ENCODE results near the gene SUGCT. TPM values are rescaled to one million over a fixed set of nuclear protein-coding genes. Genes with fewer than 3 reads are reported as not detected.
"Not testable (repeated sequence)": the region's sequence is repeated elsewhere in the genome, so short reads cannot be mapped to it uniquely, and the experiment has no call there.

Gene SUGCT
- total and polyA plus RNA-seq, 5 donors from 2014 or later, result 0.52 to 3.1 (median 1.5) TPM; not detected in 1

DNA sequence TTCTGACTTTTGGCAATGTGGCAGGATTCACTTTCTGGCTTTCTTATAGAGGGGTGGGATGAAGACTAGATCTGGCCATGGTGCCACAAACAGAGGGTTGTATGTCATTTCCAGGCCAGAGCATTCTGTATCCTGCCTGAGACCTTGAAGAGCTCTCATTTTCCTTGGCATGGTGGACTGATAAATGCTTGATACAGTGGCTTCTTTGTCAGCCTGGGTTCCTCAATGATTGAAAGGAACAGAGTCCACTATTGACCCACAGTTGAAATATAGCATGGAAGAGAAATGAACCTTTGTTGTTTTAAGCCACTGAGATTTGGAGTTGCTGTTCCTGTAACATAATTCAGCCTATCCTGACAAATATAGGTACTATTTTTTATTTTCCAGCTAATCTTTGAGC, 462.7 kb downstream of the SUGCT start:
- peaks cover 0 to 4% (median 0%) of the 10 kb centered on the region in 4 donors for H3K4me1 Mint-ChIP-seq
- Histone ChIP-seq H3K4me3 (ENCODE audit: low read depth, low read length) (no peak overlapping the region), H3K27ac (ENCODE audit: insufficient read depth, low read length, poor library complexity, severe bottlenecking) (no peak overlapping the region), H3K36me3 (ENCODE audit: control insufficient read depth, insufficient read depth, low read length) (no peaks in the 10 kb centered on the region), H3K9me3 (ENCODE audit: control insufficient read depth in 2 of 2, low read length in 2 of 2) (peaks cover 0 to 2% of the 10 kb centered on the region in 2 experiments), H3K4me1 (ENCODE audit: control insufficient read depth, insufficient read depth, low read length, poor library complexity, severe bottlenecking) (no peaks in the 10 kb centered on the region), H3K27me3 (ENCODE audit: control insufficient read depth, insufficient read depth, low read length) (no peaks in the 10 kb centered on the region)
- H3K9me3 Mint-ChIP-seq, result peaks cover 0 to 11% (median 3%) of the 10 kb centered on the region in 7 donors
- no peak overlapping the region for H3K4me3 Mint-ChIP-seq
- H3K27ac Mint-ChIP-seq, result no peak overlapping the region
- ATAC-seq (ENCODE audit: low read depth in 2 of 2) (no peak), DNase-seq (no peak)
- no peaks in the 10 kb centered on the region for H3K27me3 Mint-ChIP-seq
- no peaks in the 10 kb centered on the region for H3K36me3 Mint-ChIP-seq

DNA sequence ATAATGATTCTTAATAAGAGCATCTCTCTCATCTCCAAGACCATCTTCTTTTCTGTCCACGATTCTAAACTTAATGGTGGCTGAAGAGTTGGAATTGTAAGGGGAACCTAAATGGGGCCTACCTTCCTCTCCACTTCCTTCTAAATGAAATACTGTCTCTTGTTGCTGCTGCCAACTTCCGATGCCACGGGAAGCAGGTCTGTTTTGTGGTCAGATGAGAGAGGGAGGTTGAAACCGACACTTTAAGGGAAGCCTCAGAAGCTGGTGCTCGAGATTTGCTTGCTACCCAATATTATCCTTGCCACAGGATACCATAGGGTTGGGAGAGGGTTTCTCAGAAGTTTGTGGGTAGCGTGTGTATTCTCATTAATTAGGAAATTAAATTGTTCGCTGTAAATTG, 464.1 kb downstream of the SUGCT start:
- Mint-ChIP-seq H3K27me3 (no peaks in the 10 kb centered on the region), H3K36me3 (no peaks in the 10 kb centered on the region), H3K27ac (no peak overlapping the region), H3K4me3 (no peak overlapping the region), H3K9me3 (peaks cover 0 to 8% (median 3%) of the 10 kb centered on the region in 7 donors), H3K4me1 (peaks cover 0 to 4% (median 0%) of the 10 kb centered on the region in 4 donors)
- Histone ChIP-seq H3K4me3 (ENCODE audit: low read depth, low read length) (no peak overlapping the region), H3K36me3 (ENCODE audit: control insufficient read depth, insufficient read depth, low read length) (no peaks in the 10 kb centered on the region), H3K27ac (ENCODE audit: insufficient read depth, low read length, poor library complexity, severe bottlenecking) (no peak overlapping the region), H3K27me3 (ENCODE audit: control insufficient read depth, insufficient read depth, low read length) (no peaks in the 10 kb centered on the region), H3K9me3 (ENCODE audit: control insufficient read depth in 2 of 2, low read length in 2 of 2) (no peaks in the 10 kb centered on the region), H3K4me1 (ENCODE audit: control insufficient read depth, insufficient read depth, low read length, poor library complexity, severe bottlenecking) (no peaks in the 10 kb centered on the region)
- ATAC-seq (ENCODE audit: low read depth in 2 of 2), result no peak
- peak in 1 of 3 donors; percentile 28 for DNase-seq

DNA sequence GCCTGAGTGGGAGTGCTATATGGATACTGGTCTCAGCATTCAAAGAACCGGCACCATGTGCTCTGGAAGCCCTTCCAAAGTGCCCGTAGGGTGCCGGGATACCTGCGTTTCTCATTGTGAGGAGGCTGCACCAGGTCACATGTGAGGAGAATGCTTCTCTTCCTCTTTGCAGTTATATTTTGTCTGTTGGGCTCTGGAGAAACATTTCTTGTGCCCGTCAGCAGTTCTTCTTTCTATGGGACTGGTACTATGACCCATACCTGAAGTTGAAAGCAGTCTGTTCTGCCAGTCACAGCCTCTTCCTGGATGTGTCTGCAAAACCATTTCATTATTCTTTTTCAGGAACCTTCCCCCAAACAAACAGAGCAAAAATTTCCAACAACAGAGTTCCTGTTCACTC, 465.0 kb downstream of the SUGCT start:
- no peak for DNase-seq
- no peaks in the 10 kb centered on the region for H3K9me3 ChIP-seq (ENCODE audit: control insufficient read depth in 2 of 2, low read length in 2 of 2)
- H3K36me3 ChIP-seq (ENCODE audit: control insufficient read depth, insufficient read depth, low read length), result no peaks in the 10 kb centered on the region
- no peak overlapping the region for H3K27ac ChIP-seq (ENCODE audit: insufficient read depth, low read length, poor library complexity, severe bottlenecking)
- Mint-ChIP-seq H3K36me3 (no peaks in the 10 kb centered on the region), H3K4me1 (peaks cover 0 to 4% (median 0%) of the 10 kb centered on the region in 4 donors), H3K4me3 (no peak overlapping the region), H3K27me3 (no peaks in the 10 kb centered on the region), H3K27ac (no peak overlapping the region), H3K9me3 (peaks cover 0 to 7% (median 3%) of the 10 kb centered on the region in 7 donors)
- H3K4me1 ChIP-seq (ENCODE audit: control insufficient read depth, insufficient read depth, low read length, poor library complexity, severe bottlenecking), result no peaks in the 10 kb centered on the region
- H3K27me3 ChIP-seq (ENCODE audit: control insufficient read depth, insufficient read depth, low read length), result no peaks in the 10 kb centered on the region
- no peak for ATAC-seq (ENCODE audit: low read depth in 2 of 2)
- H3K4me3 ChIP-seq (ENCODE audit: low read depth, low read length), result no peak overlapping the region

DNA sequence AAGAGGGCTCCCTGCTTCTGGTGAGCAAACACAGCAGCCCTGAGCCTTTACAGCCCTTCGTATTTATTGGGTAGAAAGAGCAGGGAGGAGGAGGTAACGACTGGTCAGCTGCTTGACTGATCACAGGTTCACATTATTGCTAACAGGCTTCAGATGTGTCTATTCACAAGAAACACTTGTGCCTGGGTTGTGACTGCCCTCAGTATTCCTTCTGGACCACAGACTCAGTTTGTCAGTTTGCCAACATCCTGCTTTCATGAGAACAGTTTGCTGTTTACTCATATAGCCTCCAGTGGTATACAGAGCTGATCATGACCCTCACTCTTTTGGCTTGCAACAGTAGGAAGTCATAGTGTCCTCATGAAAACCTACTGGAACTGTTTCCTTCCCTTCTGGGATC, 467.5 kb downstream of the SUGCT start:
- H3K4me1 Mint-ChIP-seq; H3K27ac ChIP-seq (ENCODE audit: insufficient read depth, low read length, poor library complexity, severe bottlenecking); H3K36me3 ChIP-seq (ENCODE audit: control insufficient read depth, insufficient read depth, low read length); ATAC-seq (ENCODE audit: low read depth in 2 of 2); H3K4me1 ChIP-seq (ENCODE audit: control insufficient read depth, insufficient read depth, low read length, poor library complexity, severe bottlenecking); H3K9me3 ChIP-seq (ENCODE audit: control insufficient read depth in 2 of 2, low read length in 2 of 2); H3K4me3 Mint-ChIP-seq; H3K9me3 Mint-ChIP-seq; H3K27me3 ChIP-seq (ENCODE audit: control insufficient read depth, insufficient read depth, low read length); H3K36me3 Mint-ChIP-seq; DNase-seq; H3K27me3 Mint-ChIP-seq; H3K4me3 ChIP-seq (ENCODE audit: low read depth, low read length); H3K27ac Mint-ChIP-seq: not testable (repeated sequence)

DNA sequence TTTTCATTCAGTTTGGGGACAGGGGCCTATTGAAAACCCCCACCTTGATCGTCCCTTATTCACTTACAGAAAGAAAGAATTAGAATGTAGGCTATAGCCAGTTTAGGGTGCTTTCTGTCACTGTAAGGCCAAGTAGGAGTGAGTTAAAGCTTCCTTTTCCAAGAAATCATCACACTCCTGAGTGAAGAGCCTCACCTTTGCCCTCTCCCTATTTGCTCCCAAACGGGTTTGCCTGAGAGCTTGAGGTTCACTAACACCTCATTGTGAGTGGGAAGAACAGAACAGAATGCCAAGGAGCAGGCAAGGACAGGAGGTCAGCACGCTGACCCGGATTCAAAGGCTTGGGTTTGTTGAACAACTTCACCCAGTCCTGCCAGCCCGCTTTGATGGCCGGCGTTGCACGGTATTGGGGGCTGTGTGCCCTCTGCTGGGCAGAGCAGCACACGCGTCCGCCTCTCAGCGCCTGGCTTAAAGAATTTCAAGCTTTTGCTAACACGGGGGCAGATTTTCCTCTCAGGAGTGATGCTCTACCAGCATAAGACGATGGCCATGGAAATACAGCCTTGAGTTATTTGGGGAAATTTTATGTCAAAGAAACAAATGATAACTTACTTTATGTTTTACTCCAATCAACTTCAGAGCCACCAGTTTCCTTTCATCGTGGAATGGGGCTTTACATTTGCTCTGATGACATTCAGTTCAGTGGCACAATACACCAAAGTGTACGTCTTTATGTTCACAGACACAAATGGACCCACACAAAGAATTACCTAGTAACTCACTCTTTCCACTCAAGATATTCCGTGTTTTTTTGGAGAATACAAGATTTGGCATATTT, 470.0 kb downstream of the SUGCT start:
- no peak overlapping the region for H3K27ac Mint-ChIP-seq
- Histone ChIP-seq H3K4me1 (ENCODE audit: control insufficient read depth, insufficient read depth, low read length, poor library complexity, severe bottlenecking) (no peaks in the 10 kb centered on the region), H3K4me3 (ENCODE audit: low read depth, low read length) (no peak overlapping the region), H3K9me3 (ENCODE audit: control insufficient read depth in 2 of 2, low read length in 2 of 2) (peaks cover 0 to 4% of the 10 kb centered on the region in 2 experiments), H3K27me3 (ENCODE audit: control insufficient read depth, insufficient read depth, low read length) (no peaks in the 10 kb centered on the region), H3K27ac (ENCODE audit: insufficient read depth, low read length, poor library complexity, severe bottlenecking) (no peak overlapping the region), H3K36me3 (ENCODE audit: control insufficient read depth, insufficient read depth, low read length) (no peaks in the 10 kb centered on the region)
- DNase-seq (peak in 1 of 3 donors; percentile 30), ATAC-seq (ENCODE audit: low read depth in 2 of 2) (no peak)
- H3K36me3 Mint-ChIP-seq, result no peaks in the 10 kb centered on the region
- peaks cover 0 to 10% (median 2%) of the 10 kb centered on the region in 7 donors for H3K9me3 Mint-ChIP-seq
- H3K27me3 Mint-ChIP-seq, result no peaks in the 10 kb centered on the region
- peaks cover 0 to 4% (median 0%) of the 10 kb centered on the region in 4 donors for H3K4me1 Mint-ChIP-seq
- no peak overlapping the region for H3K4me3 Mint-ChIP-seq

DNA sequence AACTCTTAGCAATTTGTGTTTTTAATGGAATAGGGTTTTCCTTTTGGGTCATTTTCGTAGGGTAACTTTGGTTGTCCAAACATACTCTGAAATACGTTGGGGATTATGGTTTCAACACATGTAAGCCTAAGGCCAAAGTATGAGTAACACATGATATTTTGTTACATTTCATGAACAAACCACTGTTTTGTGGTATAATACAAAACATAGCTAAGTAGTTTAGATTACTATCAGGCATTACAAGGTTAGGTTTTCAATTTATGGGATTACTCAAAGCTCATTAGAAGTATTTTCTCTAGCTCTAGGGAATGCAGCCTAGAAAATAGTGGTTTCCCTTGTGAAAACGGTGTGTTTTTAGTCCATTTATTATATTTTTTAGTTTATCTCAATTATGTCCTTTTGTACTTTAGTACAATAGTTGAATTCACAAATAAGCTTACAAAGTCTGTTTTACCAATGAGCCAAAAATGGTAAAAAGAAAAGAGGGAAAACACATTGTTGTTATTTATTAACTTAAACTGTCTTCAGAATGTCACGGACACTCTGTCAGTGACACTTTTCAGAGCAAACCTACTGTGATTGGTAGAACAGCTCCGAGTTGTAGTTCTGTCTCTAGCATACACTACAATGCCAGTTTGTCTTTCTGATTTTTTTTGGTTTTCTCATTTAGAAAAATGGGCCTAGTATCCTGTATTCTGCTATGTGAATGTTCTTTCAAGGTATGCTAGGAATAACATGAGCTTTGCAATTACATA, 473.7 kb downstream of the SUGCT start:
- peaks cover 0 to 4% of the 10 kb centered on the region in 2 experiments for H3K9me3 ChIP-seq (ENCODE audit: control insufficient read depth in 2 of 2, low read length in 2 of 2)
- H3K4me3 ChIP-seq (ENCODE audit: low read depth, low read length), result no peak overlapping the region
- H3K36me3 ChIP-seq (ENCODE audit: control insufficient read depth, insufficient read depth, low read length), result no peaks in the 10 kb centered on the region
- H3K27me3 Mint-ChIP-seq, result no peaks in the 10 kb centered on the region
- no peak overlapping the region for H3K27ac ChIP-seq (ENCODE audit: insufficient read depth, low read length, poor library complexity, severe bottlenecking)
- no peak overlapping the region for H3K4me3 Mint-ChIP-seq
- no peaks in the 10 kb centered on the region for H3K4me1 ChIP-seq (ENCODE audit: control insufficient read depth, insufficient read depth, low read length, poor library complexity, severe bottlenecking)
- H3K27me3 ChIP-seq (ENCODE audit: control insufficient read depth, insufficient read depth, low read length), result no peaks in the 10 kb centered on the region
- no peaks in the 10 kb centered on the region for H3K36me3 Mint-ChIP-seq
- H3K4me1 Mint-ChIP-seq, result peaks cover 0 to 4% (median 0%) of the 10 kb centered on the region in 4 donors
- DNase-seq, result no peak
- H3K9me3 Mint-ChIP-seq, result peaks cover 0 to 11% (median 2%) of the 10 kb centered on the region in 7 donors
- H3K27ac Mint-ChIP-seq, result no peak overlapping the region
- ATAC-seq (ENCODE audit: low read depth in 2 of 2), result no peak

DNA sequence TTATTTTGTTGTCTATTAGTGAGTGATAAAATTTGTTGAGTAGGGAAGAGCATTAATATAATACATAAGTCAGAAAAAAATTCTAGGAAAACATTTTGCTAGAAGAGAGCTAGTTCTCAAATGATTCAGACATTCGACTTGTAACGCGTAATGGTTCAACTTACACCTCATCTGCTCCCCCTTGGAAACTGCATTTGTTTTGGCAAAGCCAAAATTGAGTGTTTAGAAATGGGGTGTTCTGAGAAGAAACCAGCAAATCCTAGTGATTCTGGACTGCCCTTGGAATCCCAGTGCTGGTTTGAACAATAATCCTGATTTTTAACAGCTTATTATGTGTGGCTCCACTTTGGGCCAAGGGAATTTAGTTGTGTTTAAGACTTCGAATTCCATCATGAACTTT, 475.7 kb downstream of the SUGCT start:
- Mint-ChIP-seq H3K4me3 (no peak overlapping the region), H3K4me1 (peaks cover 0 to 4% (median 0%) of the 10 kb centered on the region in 4 donors), H3K9me3 (peaks cover 0 to 6% (median 4%) of the 10 kb centered on the region in 7 donors), H3K36me3 (no peaks in the 10 kb centered on the region), H3K27me3 (no peaks in the 10 kb centered on the region), H3K27ac (no peak overlapping the region)
- ATAC-seq (ENCODE audit: low read depth in 2 of 2) (no peak), DNase-seq (no peak)
- H3K9me3 ChIP-seq (ENCODE audit: control insufficient read depth in 2 of 2, low read length in 2 of 2), result peaks cover 0 to 4% of the 10 kb centered on the region in 2 experiments
- H3K36me3 ChIP-seq (ENCODE audit: control insufficient read depth, insufficient read depth, low read length), result no peaks in the 10 kb centered on the region
- no peaks in the 10 kb centered on the region for H3K4me1 ChIP-seq (ENCODE audit: control insufficient read depth, insufficient read depth, low read length, poor library complexity, severe bottlenecking)
- no peak overlapping the region for H3K27ac ChIP-seq (ENCODE audit: insufficient read depth, low read length, poor library complexity, severe bottlenecking)
- H3K27me3 ChIP-seq (ENCODE audit: control insufficient read depth, insufficient read depth, low read length), result no peaks in the 10 kb centered on the region
- H3K4me3 ChIP-seq (ENCODE audit: low read depth, low read length), result no peak overlapping the region

Measured in CD4-positive, CD25-positive, alpha-beta regulatory T cell (primary cell).